Measurements from ENCODE around the gene MRPL37.
"Not testable (repeated sequence)": the region's sequence is repeated elsewhere in the genome, so short reads cannot be mapped to it uniquely, and the experiment has no call there.

The MRPL37 gene

GRCh38 chr1:54220004-54220811, 20.2 kb downstream of the MRPL37 start:
- DNase-seq = no peak

GRCh38 chr1:54221113-54221834, 21.3 kb downstream of the MRPL37 start:
- no peak for DNase-seq

- no peak for DNase-seq
Measured at GRCh38 chr1:54221867-54222484, 22.0 kb downstream of the MRPL37 start.

GRCh38 chr1:54222711-54223110, 22.7 kb downstream of the MRPL37 start:
- DNase-seq = no peak

GRCh38 chr1:54223441-54224202, 23.7 kb downstream of the MRPL37 start:
- DNase-seq = no peak

- no peak for DNase-seq
Measured at GRCh38 chr1:54224233-54224632, 24.3 kb downstream of the MRPL37 start.

GRCh38 chr1:54225378-54225777, 25.4 kb downstream of the MRPL37 start:
- no peak for DNase-seq

GRCh38 chr1:54225986-54226559, 26.1 kb downstream of the MRPL37 start:
- no peak for DNase-seq

- DNase-seq = peak in 1 of 2 donors; percentile 37
Measured at GRCh38 chr1:54227091-54227602, 27.2 kb downstream of the MRPL37 start.

- no peak for DNase-seq
Measured at GRCh38 chr1:54227891-54228310, 27.9 kb downstream of the MRPL37 start.

GRCh38 chr1:54228638-54229079, 28.7 kb downstream of the MRPL37 start:
- DNase-seq = no peak

GRCh38 chr1:54229281-54229891, 29.4 kb downstream of the MRPL37 start:
- DNase-seq = no peak

- peak in 1 of 2 donors; percentile 17 for DNase-seq
Measured at GRCh38 chr1:54230507-54231339, 30.8 kb downstream of the MRPL37 start.

- DNase-seq = not testable (repeated sequence)
Measured at GRCh38 chr1:54233196-54233595, 33.2 kb downstream of the MRPL37 start.

- no peak for DNase-seq
Measured at GRCh38 chr1:54234284-54234683, 34.3 kb downstream of the MRPL37 start.

- DNase-seq = no peak
Measured at GRCh38 chr1:54237586-54237985, 37.6 kb downstream of the MRPL37 start.

- peak in 1 of 2 donors; percentile 21 for DNase-seq
Measured at GRCh38 chr1:54238353-54239034, 38.5 kb downstream of the MRPL37 start.

- DNase-seq = no peak
Measured at GRCh38 chr1:54239035-54239383, 39.0 kb downstream of the MRPL37 start.

GRCh38 chr1:54239631-54240031, 39.7 kb downstream of the MRPL37 start:
- no peak for DNase-seq

- no peak for DNase-seq
Measured at GRCh38 chr1:54240741-54241335, 40.9 kb downstream of the MRPL37 start.
